Large intestine (tissue), 3 donors: ENCODE results near the gene NTN4. TPM values are rescaled to one million over a fixed set of nuclear protein-coding genes. Genes with fewer than 3 reads are reported as not detected.
A peak's percentile ranks its signal among the peaks of the same experiment; 100 is the strongest.
"Not testable (repeated sequence)": the region's sequence is repeated elsewhere in the genome, so short reads cannot be mapped to it uniquely, and the experiment has no call there.

Experiments
- DNase-seq, 2 donors: peaks; one replicate each; pipeline versions ENCODE4 v3.0.0 to v3.0.0-alpha.2; 2013
- H3K27ac ChIP-seq: one replicate; pipeline ENCODE4 v1.5.1; 2013; ENCODE audit warnings: low read length
- H3K27me3 ChIP-seq: 2 replicates; pipeline ENCODE4 v1.6.1; 2013; ENCODE audit warnings: low read length; ENCODE audit not compliant: control insufficient read depth, insufficient read depth
- H3K36me3 ChIP-seq: 2 replicates; pipeline ENCODE4 v1.6.1; 2013; ENCODE audit warnings: low read length; ENCODE audit not compliant: control insufficient read depth, insufficient read depth
- H3K4me1 ChIP-seq: one replicate; pipeline ENCODE4 v1.6.1; 2013; ENCODE audit warnings: low read length; ENCODE audit not compliant: control insufficient read depth, insufficient read depth
- H3K4me3 ChIP-seq: one replicate; pipeline ENCODE4 v1.5.1; 2013; ENCODE audit warnings: low read length
- H3K9me3 ChIP-seq: one replicate; pipeline ENCODE4 v1.6.1; 2013; ENCODE audit warnings: mild to moderate bottlenecking, low read depth, low read length, moderate library complexity; ENCODE audit not compliant: control insufficient read depth
- WGBS: methylation state at CpG from one replicate; pipeline ENCODE4 v1.1.5; 2013; ENCODE audit warnings: low lambda C conversion rate; ENCODE audit not compliant: insufficient coverage; 5-methylcytosine and 5-hydroxymethylcytosine counted together
- polyA plus RNA-seq: library from polyadenylated mRNA; unstranded; fragments of 120-200 nt; gene quantifications from one replicate; pipeline ENCODE4 v1.2.1, GENCODE V29; 2013

Gene NTN4
- polyA plus RNA-seq, 1 donor, result 28.4 TPM

DNA sequence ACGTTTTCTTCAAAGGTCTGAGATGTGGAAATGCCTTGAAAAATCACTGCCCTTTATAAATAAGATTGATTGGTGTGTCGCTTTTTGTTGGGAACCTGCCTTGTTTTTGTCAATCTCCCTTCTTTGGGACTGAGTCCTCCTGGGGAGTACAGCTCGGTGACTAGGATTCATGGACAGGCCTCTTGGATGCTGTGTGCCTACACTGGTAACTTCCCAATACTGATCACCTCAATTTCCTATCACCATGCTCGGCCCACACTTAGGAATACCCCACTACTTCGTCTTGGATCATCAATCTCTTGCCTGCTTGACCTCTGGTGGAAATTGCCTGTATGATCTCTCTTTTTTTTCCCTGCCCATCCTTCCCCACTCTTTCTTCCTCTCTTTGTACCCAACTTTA, 34.2 kb downstream of the NTN4 start:
- DNase-seq, result no peak
- Histone ChIP-seq H3K4me3 (no peak overlapping the region), H3K4me1 (peaks cover 14% of the 10 kb centered on the region), H3K9me3 (peaks cover 11% of the 10 kb centered on the region), H3K27me3 (no peaks in the 10 kb centered on the region), H3K27ac (no peak overlapping the region), H3K36me3 (no peaks in the 10 kb centered on the region)
- WGBS, result no CpG with 5 or more reads among the region's 5 CpGs

DNA sequence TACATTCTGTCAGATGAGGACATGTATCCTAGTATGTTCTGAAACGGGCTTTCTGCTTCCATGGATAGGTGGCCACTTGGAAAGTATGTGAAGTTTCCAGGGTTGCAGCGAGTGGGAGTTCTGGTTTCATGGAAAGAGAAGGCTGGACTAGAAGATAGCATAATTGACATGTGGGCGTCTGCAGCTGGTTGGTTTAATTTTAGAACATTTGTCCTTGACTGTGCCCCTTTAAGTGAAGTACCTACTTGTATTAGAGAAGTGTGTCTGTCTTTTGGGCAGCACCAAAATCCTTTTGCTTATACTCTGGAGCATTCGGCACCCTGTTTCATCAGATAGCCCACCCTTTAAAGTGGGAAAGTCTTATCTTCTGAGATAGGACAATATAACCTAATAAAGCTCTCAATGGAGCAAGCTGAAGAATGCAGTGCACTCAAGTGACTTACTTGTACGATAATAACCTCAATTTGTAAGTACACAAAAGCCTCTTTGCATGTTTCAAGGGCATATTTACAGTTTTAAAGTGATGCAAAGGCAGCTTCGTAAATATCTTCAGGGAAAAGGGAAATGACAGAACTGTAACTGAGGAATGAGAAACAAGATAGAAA, 35.2 kb downstream of the NTN4 start:
- H3K27ac ChIP-seq, result peak overlapping the region; percentile 1
- 24% methylated on average over 2 of the region's 6 CpGs for WGBS
- peak; percentile 36 to 57 for DNase-seq

DNA sequence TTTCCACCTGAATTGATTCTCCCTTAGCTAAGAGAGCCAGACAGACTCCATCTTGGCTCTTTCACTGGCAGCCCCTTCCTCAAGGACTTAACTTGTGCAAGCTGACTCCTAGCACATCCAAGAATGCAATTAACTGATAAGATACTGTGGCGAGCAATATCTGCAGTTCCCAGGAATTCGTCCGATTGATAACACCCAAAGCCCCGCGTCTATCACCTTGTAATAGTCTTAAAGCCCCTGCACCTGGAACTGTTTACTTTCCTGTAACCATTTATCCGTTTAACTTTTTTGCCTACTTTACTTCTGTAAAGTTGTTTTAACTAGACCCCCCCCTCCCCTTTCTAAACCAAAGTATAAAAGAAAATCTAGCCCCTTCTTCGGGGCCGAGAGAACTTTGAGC, 44.5 kb downstream of the NTN4 start:
- H3K36me3 ChIP-seq, H3K4me1 ChIP-seq, H3K27me3 ChIP-seq, DNase-seq, H3K9me3 ChIP-seq, H3K4me3 ChIP-seq: not testable (repeated sequence)
- H3K27ac ChIP-seq, result peak overlapping the region; percentile 1
- 20% methylated on average over 1 of the region's 8 CpGs for WGBS

More for the DNA sequence above, 35.2 kb downstream of the NTN4 start:
- no peaks in the 10 kb centered on the region for H3K36me3 ChIP-seq
- H3K4me3 ChIP-seq, result no peak overlapping the region
- peaks cover 14% of the 10 kb centered on the region for H3K4me1 ChIP-seq
- H3K9me3 ChIP-seq, result peaks cover 11% of the 10 kb centered on the region
- H3K27me3 ChIP-seq, result no peaks in the 10 kb centered on the region

DNA sequence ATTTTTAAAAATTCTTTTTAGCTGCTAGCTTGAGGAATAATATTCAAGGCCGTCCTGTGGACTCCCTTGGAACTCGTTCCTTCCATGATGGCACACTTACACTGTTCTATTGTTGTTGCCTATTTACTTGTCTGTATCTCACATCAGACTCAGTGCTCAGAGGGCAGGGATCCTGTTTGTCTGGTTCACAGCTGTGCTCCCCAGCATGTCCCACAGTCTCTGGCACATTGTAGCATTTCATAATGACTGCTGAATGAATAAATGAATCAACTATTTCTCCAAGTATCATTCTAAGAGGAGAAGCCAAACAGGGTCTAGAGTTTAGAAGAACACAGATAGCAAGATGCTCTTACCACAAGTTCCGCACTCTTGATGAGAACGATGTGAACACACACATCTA, 48.0 kb downstream of the NTN4 start:
- Histone ChIP-seq H3K9me3 (peaks cover 5% of the 10 kb centered on the region), H3K27me3 (no peaks in the 10 kb centered on the region), H3K36me3 (no peaks in the 10 kb centered on the region), H3K4me1 (peaks cover 10% of the 10 kb centered on the region), H3K4me3 (no peak overlapping the region), H3K27ac (no peak overlapping the region)
- WGBS, result no CpG with 5 or more reads among the region's 4 CpGs
- DNase-seq, result no peak

DNA sequence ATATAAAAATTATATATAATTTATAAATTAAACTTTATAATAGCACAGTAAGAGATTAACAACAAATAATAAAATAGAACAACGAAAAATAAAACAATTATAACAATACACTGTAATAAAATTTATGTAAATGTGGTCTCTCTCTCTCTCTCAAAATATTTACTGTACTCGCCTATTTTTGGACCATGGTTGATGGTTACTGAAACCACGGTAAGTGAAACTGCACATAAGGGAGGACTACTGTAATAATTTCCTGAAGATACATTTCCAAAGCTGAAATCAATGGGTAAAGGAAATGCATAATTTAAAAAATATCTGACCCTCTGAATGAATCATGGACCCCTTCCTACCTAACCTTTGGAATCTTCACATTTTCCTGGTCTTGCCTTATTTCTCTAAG, 48.9 kb downstream of the NTN4 start:
- H3K27ac ChIP-seq, result no peak overlapping the region
- 79% methylated on average over 3 of the region's 3 CpGs for WGBS
- H3K9me3 ChIP-seq, result peaks cover 5% of the 10 kb centered on the region
- H3K4me1 ChIP-seq, result peaks cover 19% of the 10 kb centered on the region
- DNase-seq, result no peak
- H3K36me3 ChIP-seq, result peaks cover under 1% of the 10 kb centered on the region
- H3K4me3 ChIP-seq, result no peak overlapping the region
- no peaks in the 10 kb centered on the region for H3K27me3 ChIP-seq

DNA sequence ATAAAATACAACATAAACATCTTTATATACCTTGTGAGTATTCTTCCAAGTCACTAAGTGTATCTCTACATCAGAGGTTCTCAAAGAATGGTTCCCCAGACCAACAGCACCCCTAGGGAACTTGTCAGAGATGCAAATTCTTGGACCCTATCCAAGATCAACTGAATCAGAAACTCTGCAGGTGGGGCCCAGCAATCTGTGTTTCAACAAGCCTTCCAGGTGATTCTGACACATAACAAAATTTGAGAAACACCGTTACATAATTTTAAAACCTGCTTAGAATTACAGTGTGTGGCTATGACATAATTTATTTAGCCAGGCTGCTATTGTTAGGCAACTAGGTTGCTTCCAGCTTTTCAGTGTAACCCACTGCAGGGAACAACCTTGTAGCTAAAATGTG, 49.8 kb downstream of the NTN4 start:
- Histone ChIP-seq H3K27ac (no peak overlapping the region), H3K9me3 (peaks cover 5% of the 10 kb centered on the region), H3K27me3 (no peaks in the 10 kb centered on the region), H3K4me3 (no peak overlapping the region), H3K4me1 (peaks cover 20% of the 10 kb centered on the region), H3K36me3 (peaks cover 2% of the 10 kb centered on the region)
- DNase-seq, result no peak
- WGBS, result no CpG with 5 or more reads among the region's 1 CpG

DNA sequence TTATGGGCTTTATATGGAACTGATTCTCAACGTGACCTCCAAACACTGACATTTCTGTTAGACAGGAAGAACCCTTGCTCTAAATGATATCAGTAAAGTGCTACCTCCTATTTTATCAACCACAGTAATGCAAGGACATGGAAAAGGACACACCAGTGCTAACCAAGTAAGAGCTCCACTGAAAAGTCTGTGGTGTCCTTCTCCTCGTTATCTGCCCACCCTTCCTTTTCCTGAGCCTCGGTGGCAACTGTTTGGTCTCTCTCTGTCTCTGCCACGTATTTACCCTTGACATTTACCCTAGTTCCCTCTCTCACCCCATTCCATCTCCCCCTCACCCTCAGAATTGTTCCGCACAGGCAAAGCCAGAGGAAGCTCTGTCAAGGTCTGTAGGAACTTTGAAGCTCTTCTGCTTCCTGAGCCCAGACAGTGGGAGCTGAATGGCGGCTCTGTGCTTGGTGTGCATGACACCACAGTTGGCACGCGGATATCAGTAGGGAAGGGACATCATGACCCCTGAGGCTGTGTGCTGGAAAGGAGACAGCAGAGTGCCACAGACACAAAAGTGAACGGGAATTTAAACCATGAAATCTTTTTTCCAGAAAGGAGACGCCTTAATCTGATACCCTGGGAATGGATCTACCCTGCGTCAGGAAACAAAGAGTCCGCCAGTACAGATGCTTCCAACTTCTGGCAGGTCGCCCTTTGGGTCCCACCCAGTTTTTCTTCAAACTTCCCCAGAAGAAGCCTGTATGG, 50.8 kb downstream of the NTN4 start:
- Histone ChIP-seq H3K36me3 (peaks cover 2% of the 10 kb centered on the region), H3K4me3 (no peak overlapping the region), H3K27me3 (no peaks in the 10 kb centered on the region), H3K4me1 (peaks cover 20% of the 10 kb centered on the region), H3K27ac (no peak overlapping the region), H3K9me3 (no peaks in the 10 kb centered on the region)
- DNase-seq, result no peak
- WGBS, result 93% methylated on average over 2 of the region's 13 CpGs

DNA sequence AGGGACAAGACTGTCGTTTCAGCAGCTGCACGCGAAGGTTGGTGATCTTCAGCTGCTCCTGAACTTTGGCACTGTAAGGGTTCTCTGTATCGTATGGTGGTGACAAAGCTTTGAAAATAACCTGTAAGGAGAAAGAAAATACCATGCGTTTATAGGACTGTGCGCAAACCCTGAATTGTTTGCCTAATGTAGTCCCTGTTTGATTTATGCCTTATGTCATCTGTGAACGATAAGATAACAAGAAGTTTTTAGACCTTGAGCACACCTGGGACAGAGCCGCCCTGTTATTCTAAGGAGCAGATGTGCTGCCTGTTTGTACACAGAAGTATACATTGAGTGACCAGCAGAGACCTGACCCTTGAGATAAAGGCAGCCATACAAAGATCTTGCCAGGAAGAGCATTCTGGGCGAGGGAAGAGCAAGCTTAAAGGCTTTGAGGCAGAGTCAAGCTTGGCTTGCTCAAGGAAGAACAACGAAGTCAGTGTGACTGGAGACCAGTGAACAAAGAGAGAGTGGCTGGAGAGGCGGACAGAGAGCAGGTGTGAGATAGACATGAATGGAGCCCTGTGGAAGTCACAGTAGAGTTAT, 52.4 kb downstream of the NTN4 start:
- 20% methylated on average over 1 of the region's 11 CpGs for WGBS
- H3K4me3 ChIP-seq, result peak overlapping the region; percentile 0

DNA sequence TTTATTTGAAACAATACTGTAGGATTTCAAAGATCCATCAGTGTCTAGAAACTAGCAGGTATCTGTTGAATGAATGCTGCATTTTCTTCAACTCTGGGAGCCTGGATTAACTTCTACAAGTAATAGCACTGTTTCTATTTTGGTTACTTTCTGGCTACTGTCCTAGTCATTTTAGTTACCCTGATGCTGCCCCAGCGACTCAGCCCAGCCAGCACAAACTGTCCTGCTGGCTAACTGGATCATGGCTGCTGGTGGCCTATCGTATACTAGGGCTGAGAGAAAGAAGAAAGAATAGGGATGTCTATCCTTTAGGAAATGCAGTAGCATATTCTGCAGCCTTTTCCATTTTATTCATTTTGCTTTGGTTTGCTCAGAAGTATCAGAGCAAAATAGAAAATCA, 53.9 kb downstream of the NTN4 start:
- Histone ChIP-seq H3K36me3 (peaks cover 2% of the 10 kb centered on the region), H3K9me3 (no peaks in the 10 kb centered on the region), H3K4me1 (peaks cover 20% of the 10 kb centered on the region), H3K27me3 (no peaks in the 10 kb centered on the region), H3K4me3 (no peak overlapping the region), H3K27ac (no peak overlapping the region)
- no peak for DNase-seq
- no CpG with 5 or more reads among the region's 2 CpGs for WGBS

More for the DNA sequence above, 52.4 kb downstream of the NTN4 start:
- H3K27ac ChIP-seq, result peak overlapping the region; percentile 78
- peak; percentile 72 to 88 for DNase-seq
- H3K4me1 ChIP-seq, result peaks cover 20% of the 10 kb centered on the region
- no peaks in the 10 kb centered on the region for H3K9me3 ChIP-seq
- peaks cover 2% of the 10 kb centered on the region for H3K36me3 ChIP-seq
- no peaks in the 10 kb centered on the region for H3K27me3 ChIP-seq

DNA sequence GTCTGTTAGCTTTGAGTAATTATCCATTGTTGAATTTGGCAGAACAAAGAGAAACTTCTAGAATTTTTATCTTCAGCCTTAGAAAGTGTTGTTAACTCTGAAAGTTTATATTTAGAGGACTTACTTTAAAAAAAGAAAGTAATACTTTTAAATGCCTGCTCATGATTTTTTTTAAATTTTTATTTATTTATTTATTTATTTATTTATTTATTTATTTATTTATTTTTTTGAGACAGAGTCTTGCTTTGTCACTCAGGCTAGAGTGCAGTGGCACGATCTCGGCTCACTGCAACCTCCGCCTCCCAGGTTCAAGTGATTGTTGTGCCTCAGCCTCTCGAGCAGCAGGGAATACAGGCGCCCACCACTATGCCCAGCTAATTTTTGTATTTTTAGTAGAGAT, 54.8 kb downstream of the NTN4 start:
- H3K4me3 ChIP-seq, H3K36me3 ChIP-seq, DNase-seq, H3K27ac ChIP-seq, H3K9me3 ChIP-seq, H3K27me3 ChIP-seq: not testable (repeated sequence)
- H3K4me1 ChIP-seq, result peaks cover 18% of the 10 kb centered on the region
- no CpG with 5 or more reads among the region's 5 CpGs for WGBS
